ENCODE results near the gene ZRANB1. TPM values are rescaled to one million over a fixed set of nuclear protein-coding genes. Genes with fewer than 3 reads are reported as not detected.

ZRANB1 gene
- polyA plus RNA-seq, 4 donors = 27.2 to 31.4 (median 30.1) TPM

DNA sequence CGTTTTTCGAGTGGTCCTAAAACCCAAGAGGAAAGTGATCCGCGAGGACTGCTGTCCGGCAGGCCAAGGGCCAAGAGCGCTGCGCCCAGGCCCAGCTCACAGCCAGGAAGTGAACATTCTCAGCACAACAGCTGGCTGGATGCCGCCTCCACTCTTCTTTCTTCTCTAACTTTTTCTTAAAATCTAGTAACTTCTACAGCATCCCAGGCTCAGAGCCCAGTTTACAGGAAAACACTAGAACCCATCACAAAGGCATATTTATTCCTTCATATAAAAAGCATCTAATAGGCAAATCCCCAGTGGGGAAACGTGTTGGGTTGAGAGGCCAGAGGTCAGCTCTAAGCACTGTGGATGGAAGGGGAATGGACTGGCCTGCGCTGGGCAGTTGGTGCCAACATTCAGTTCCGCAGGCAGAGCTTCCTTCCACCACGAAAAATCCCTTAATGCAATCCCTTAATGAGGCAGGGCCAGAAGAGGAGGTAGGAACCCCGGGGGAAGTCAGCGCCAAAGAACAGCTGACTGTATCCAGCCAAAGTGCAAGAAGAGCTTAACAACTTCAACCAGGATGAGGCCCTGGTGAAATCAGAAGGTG is 74.8 kb downstream of the ZRANB1 start:
- no peak for DNase-seq (ENCODE audit: low read depth in 4 of 4, low spot score in 3 of 4)

DNA sequence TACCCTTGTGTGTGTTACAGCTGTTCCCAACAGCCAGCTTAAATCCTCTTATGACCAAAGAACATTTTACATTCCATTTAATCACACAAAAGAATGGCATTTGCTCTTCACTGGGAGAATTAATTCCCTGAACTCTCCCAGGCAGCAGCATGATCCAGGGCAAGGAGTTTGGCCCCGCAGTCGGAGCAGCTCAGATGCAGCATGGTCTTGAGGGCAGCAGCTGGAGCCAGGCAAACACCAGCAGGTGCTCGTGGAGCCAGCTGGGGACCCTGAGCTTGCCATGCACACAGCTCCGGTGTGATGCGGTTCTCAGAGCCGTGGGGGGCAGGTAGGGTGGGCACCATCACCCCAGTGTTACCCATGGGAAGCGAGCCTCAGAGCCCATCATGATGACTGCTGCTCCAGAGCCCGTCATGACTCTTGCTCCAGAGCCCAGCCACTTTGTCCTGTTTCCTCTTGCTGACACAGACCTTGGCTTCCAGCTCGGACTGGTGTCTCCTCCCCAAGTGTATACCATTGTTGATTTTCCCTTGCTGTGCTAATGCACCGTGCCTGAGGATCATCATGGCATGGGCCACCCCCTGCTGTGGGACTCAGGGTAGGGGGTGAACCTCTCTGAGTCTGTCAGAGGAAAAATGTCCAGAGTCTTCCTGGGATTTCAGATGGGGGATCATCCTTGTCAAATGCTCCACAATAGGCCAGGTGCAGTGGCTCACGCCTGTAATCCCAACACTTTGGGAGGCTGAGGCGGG is 75.8 kb downstream of the ZRANB1 start:
- no peak for DNase-seq (ENCODE audit: low read depth in 4 of 4, low spot score in 3 of 4)

DNA sequence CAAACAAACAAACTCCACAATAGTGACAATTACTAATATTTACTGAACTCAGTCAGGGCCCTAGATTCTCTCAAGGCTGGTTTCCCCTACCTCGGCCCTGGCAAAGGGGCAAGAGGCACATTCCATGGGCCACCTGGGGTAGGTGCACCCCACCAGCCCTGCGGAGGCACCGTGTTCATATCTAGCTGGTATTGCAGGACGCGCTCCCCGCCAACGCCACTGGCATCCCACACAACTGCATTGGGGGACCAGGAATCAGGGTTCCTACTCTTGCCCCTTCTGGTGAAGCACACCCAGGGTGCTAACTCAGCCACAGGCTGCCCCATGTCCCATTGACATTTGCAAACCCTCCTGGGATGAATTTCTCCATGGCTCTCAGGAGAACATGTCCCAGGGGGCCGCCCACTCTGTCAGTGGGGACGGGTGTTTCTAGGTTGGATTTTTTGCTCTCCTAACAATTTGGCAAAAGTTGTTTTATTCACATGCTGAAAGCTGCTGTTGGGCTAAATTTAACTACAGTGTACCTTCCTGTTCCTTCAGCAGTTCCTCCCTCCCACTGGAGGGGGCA is 76.7 kb downstream of the ZRANB1 start:
- DNase-seq (ENCODE audit: low read depth in 4 of 4, low spot score in 3 of 4) = no peak

DNA sequence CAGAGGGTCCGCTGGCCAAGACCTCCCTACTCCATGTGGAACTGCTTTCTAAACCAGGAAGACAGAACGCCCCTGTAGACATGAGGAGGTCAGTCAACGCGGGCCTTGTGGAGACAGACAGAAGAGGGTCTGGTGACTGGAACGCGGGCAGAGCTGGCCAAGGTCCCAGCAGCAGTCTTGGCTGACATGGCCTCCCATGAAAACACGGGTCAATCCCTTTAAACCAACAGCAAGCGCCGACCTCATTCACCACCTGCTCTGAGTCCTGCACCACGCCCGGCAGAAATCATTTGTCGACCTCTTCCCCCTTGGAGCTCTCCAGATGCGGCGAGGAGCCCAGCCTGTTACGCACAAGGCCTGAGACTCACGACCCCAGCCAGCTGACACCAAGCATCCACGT is 78.5 kb downstream of the ZRANB1 start:
- no peak for DNase-seq (ENCODE audit: low read depth in 4 of 4, low spot score in 3 of 4)

DNA sequence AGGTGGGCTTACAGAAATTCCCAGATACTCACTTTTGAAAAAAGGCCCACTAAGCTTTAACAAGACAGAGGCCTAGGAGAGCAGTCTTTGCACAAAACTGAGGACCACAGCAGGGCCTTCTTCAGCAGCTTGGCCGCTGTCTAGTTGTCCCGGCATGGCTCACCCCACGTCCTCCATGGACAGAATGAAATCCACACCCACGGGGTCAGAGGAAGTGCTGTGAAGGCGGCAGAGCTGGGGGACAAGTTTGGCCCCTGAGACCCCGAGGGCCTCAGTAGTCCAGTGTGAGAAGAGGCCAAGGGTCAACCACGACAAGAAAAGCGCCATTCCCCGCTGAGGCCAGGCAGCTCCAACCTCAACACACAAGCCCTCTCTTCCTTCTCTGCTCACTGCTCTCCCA is 78.9 kb downstream of the ZRANB1 start:
- no peak for DNase-seq (ENCODE audit: low read depth in 4 of 4, low spot score in 3 of 4)

DNA sequence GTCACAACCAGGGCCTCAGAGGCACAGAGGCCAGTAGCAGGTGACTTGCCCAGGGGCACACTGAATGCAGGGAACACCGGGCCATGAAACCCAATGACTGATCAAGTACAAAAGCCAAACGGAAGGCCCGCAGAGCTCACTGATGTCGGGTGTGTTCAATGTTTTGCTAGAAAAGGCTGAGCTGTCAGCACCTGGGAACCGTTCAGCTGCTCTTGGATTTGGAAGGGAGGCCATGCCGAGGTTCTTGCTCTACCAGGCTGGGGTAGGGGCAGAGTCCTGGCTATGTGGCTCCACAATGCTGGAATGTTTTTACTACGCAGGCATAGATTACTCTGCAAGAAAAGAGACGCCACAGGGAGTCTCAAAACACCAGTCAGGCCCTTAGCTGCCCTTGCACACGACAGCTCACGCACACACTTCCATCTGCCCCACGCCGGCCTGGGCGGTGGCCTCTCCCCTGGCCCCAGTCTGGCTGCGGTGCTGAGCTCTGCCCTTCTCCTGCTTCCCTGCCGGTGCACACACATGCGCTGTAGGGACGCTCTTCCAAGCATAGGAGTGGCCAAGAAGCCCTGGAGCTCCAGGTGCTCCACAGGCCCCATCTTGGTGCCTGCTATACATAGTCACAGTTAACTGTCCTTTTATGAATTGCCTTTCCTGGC is 79.9 kb downstream of the ZRANB1 start:
- no peak for DNase-seq (ENCODE audit: low read depth in 4 of 4, low spot score in 3 of 4)

DNA sequence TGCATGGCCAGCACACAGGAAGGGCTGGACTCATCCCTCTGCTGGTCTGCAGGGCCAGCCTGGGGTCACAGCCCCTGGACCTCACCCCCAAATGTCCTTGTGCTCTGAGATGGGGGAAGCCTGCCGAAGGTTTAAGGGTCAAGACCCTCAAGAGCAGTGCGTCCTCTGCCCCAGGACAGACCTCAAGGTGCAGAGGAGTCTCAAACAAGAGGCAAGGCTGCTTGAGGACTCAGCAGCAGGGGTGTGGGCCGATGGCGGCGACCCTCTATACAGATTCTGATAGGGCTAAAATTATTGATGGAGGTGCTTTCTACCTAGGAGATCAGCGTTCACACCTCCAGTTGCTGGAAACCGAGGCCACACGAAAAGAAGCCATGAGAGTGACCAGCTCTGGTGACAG is 80.7 kb downstream of the ZRANB1 start:
- no peak for DNase-seq (ENCODE audit: low read depth in 4 of 4, low spot score in 3 of 4)

DNA sequence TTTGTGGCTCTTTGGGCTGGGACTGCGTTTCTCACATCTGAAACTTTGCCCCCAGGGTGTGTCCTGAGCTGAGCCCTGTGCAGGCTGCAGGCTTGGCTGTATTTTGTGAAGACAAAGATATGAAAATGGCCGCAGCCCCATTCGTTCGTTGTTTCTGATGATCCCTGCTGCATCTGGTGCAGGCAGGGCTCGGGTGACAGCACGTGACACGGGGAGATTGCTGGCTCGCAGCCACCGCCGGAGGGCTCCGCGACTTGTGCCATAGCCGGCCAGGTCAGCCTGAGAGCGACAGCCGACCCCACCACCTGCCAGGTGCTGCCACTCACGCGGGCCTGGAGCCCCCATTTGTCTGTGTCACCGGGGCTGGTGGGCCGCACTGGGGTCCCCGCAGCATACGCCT is 81.3 kb downstream of the ZRANB1 start:
- DNase-seq (ENCODE audit: low read depth in 4 of 4, low spot score in 3 of 4) = no peak

DNA sequence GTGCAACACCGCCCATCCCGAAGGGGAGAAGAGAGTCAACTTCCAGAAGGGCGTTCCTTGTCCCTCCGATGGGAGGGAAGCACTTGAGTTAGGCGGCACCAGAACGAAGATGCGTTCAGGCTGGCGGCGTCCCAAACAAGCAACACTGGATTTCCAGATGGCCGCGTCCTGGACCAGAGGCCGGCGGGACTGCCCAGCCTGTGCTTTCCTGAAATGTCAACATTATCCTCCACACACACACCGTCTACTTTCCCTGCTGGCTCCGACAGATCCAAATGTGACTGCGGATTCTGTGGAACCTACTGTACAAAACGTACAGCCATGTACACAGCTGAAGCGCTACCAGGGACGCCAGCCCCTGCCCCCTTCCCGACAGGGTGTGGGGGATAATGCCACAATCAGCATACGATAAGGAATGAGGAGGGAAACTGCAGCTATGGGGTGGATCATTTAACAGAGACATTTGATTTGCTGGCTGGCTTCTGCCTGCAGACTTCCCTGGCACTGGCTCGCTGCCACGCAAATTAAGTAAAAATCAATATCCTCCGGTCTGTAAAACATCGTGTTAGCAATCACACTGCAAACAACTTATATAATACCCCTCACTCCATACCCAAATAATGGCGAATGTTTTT is 82.1 kb downstream of the ZRANB1 start:
- no peak for DNase-seq (ENCODE audit: low read depth in 4 of 4, low spot score in 3 of 4)

DNA sequence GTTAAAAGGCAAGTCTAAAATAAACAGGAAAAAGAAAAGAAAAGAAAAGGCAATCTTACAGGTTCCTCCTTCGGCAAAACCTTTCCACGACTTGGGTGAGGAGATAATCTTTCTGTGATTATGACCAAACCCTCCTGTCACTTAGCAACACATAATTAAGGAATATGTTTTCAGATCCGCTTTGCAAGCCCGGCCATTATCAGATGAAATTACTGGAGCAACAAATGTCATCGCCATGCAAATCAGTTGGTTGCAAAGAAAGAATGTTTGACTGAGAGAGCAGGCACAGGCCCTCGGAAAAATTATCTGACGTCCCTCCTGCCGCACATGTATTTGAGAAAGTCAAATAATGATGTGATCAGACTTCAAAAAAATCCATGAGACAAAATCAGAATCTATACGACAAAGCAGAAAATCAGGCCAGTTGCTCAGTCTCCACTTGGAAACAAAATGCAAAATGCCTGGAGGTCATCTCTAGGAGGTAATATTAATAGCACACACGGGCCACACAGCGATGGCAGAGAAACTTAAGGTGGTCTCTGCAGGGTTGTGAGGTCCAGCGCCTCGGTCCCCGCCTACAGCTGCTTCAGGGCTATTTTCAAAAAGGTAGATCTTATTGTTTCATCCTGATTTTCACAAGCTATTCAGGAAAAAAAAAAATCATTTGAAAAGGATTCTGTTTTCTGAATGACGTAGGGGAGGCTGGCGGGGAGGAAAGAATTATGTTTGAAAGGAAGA is 82.7 kb downstream of the ZRANB1 start:
- no peak for DNase-seq (ENCODE audit: low read depth in 4 of 4, low spot score in 3 of 4)

DNA sequence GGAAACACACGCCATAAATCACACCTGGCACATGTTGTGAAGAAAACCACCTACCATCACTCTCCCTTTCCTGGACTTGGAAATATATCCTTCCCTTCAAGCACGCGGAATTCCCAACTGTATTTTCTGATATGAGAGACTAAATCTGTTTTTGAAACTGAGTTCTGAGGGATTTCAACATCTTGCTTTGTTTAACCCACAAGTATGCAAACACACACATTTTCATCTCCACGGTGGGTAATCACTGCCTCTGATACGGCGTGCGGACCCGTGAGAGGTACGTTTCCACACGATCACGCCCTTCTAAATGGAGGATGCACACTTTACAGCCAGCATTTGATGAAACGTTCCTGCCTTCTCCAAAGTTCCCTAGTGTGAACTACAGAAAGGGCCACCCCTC is 83.4 kb downstream of the ZRANB1 start:
- DNase-seq (ENCODE audit: low read depth in 4 of 4, low spot score in 3 of 4) = no peak

DNA sequence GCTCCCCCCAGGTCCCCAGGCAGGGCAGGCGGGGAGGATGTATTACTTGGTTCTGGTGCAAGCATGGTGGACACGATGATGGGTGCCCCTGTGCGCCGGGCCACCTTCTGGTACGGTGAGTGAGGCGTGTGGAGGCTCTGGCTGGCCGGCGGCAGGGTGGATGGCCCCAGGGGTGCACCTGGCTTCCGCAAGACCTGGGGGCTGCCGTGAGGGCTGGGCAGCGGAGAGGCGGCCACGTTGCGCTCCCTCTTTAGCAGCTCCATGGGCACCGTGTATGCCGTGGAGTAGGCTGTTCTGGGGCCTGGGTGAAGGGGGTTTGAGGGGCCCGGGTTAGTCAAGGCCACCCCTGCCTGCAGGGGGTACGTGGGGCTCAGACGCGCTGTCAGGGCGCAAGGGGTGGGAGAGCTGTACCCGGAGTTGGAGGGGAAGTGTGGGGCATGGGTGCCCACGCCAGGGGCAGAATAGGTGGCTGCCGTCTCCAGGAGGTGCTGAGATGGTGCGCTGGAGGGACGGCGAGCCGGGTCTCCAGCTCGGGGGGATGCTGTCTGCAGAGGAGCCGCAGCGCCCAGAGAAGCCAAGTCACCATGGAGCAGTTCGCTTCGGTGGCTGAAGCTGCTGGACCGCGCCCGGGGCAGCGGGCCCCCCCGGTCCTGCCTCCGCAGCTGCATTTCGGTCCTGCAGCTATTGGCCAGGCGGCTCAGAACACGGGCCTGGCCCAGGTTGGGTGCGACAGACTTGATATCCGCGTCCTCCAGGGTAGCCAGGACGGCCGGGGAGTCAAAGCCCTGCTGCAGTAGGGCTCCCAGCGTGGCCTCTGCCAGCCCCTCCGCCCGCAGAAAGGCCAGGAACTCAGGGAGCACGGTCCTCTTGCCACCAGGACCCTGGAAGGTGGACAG is 84.4 kb downstream of the ZRANB1 start:
- no peak for DNase-seq (ENCODE audit: low read depth in 4 of 4, low spot score in 3 of 4)

DNA sequence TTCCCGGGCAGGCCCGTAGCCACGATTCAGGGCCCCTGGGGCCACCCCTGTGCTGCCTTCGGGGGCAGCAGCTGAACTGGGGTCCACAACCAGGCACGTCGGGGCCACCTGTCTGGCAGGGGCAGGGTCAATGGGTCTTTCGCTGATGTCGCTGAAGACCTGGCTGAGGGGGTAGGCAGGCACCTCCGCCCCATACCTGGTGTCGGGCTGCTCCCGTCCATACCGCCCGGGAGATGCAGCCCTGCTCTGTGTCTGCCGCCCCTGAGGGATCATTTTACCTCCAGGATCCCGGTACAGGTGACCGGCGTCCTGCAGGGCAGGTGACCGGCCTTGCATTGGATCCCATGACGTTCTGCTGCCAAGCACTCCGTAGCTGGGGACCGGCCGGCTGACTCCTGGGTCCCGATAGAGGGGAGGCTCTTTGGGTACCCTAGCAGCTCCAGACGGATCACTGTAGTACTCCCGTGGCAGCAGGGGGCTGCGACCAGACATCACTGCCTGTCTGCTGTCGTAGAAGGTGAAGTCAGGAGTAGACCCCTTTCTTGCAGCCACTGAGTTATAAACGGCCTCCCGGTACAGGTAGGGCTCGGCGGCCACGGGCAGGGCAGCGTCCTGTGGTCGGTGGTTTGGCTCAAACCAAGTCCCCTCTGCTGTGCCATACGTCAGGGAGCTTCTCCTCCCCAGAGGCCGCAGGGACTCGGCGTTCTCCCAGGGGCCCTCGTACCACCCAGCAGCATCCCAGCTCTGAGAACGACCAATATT is 85.2 kb downstream of the ZRANB1 start:
- DNase-seq (ENCODE audit: low read depth in 4 of 4, low spot score in 3 of 4) = no peak

DNA sequence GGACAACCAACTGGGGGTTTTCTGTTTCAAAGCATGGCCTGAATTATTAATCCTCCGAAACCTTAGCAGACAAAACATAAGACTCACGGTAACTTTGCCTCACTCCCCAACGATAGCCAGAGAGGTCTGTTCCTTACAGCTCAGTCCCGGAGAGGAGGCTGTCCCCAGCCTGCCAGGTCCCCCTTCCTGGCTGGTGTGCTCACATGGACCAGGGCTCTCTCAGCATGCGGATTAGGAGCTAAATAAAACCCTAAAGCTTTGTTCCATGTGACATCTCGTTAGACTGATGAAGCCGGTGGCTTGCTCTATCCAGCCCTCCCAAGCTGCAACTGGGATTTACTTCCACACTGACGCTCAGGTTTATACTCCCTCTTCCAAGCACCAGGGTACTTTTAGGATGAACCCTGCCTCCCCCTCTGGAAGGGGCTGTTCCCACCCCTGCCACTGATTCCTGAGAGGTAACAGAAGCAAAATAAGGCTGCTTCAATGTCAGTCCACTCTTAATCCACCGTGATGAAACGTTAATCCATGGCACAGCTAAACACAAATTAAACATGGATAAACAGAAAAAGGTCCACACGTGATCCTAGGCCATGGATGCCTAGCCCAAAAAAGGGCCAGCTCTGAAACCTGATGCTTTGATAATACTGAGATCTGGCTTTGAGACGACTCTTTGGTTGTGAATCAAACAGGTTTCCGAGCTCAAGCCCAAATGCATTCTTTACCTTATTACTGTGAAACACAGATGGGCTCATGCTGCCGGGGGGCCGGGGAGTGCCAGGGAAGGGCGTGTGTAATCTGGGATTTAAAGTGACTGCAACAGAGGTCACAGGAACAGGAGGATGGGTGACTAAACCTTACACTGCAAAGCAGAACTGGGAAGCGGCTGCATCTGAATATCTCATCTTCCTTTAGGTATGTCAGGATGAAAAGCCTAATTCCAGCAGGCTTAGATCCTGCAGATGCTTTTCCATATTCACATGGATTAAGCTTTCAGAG is 86.2 kb downstream of the ZRANB1 start:
- no peak for DNase-seq (ENCODE audit: low read depth in 4 of 4, low spot score in 3 of 4)

DNA sequence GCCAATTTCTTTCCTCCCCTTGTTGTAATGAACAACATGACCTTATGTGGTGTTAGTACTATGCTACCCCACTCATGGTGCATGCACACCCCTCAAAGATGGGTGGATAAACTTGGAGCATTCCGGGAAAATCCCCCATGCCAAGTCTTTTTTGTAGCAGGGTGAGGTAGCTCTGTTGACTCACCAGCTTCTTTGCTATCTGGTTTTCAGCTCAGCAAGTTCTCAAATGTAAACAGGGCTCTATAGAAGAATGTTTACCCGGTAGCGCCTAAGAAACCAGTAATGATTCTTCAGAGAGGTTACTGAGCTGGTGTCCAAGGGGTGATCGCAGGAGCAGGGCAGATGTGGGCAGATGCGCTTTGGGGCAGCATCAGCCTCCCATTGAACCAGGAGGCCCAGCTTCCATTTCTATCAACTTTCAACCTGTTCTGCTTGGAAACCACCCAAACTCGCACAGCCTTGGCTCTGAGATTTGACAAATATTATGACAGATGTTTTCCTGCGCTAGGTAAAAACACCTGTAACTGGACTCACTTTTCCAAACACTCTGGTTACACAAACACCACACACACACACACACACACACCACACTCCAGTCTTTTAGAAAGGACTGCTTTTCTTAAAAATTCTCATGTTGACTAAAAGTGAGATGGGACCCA is 87.8 kb downstream of the ZRANB1 start:
- DNase-seq (ENCODE audit: low read depth in 4 of 4, low spot score in 3 of 4) = no peak

DNA sequence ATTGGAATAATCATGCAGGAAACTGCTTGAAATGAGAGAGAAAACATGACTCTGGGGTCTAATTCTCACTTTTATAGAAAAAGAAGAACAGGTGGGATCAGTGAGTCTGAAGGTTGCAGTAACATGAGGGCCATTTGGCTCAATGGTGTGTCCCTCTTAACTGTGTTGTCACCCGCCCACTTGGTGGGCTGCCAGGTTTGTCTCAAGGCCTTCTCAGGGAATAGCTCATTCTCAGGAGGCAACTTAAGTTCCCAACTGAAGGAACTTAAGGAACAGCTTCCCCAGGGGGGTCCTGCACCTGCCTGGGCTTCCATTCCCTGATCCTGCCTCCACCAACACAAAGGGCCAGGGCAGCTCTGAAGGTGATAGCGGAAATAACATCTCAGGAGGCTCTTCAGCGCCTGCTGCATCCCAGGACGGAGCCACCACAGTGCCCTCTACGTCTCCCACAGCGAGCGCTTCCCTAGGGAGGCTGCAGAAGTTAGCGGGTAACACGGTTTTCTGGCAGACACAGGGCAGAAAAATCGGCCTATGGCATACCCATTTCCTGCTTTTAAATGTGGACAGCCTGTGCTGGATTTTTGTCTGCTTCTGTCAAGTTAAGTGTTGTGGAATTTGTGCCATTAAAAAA is 88.8 kb downstream of the ZRANB1 start:
- DNase-seq (ENCODE audit: low read depth in 4 of 4, low spot score in 3 of 4) = no peak
